ENCODE data around the gene KCNJ5. TPM values are rescaled to one million over a fixed set of nuclear protein-coding genes. Genes with fewer than 3 reads are reported as not detected.

Gene KCNJ5
- total and polyA plus RNA-seq, 12 donors: 37.1 to 299 (median 80.4) TPM

- DNase-seq: no peak
- no peaks in the 10 kb centered on the region for H3K4me1 ChIP-seq (replicated peaks in 1 of 2)
- 94 to 100% (median 95%) methylated on average over 1 to 9 of the region's 9 CpGs for WGBS, 4 donors
- TF ChIP-seq POLR2A (IDR thresholded peaks at IDR 0.05): no peak
- TF ChIP-seq CTCF (IDR thresholded peaks at IDR 0.05): no peak
- peaks cover 0 to 34% of the 10 kb centered on the region in 2 donors for H3K36me3 ChIP-seq (replicated peaks in 1 of 2)
- intact Hi-C loops (cut with DNase I): no loop called here
- H3K27me3 ChIP-seq: no peaks in the 10 kb centered on the region
- H3K9me3 ChIP-seq (replicated peaks in 1 of 3): no peaks in the 10 kb centered on the region
- H3K27ac ChIP-seq: no peak overlapping the region
- no peak overlapping the region for H3K4me3 ChIP-seq
These were observed 77.8 kb downstream of the KCNJ5 start for GRCh38 chr11:128968916-128969315.

Other genes starting within 250 kb of the KCNJ5 start
- gene FLI1, start 197.3 kb upstream of the KCNJ5 start, total RNA-seq: 10 to 100 TPM in 5 of 9 donors, 1 to 10 TPM in 4; 2.4 to 21.3 (median 16.8) TPM
- gene FLI1, start 197.3 kb upstream of the KCNJ5 start, polyA plus RNA-seq: 1 to 10 TPM; 5.2 to 9.7 (median 5.8) TPM
- under 1 TPM in 1 of 9 donors, not detected in 8; 0.06 TPM for gene KCNJ1, start 24.1 kb upstream of the KCNJ5 start, total RNA-seq
- gene KCNJ1, start 24.1 kb upstream of the KCNJ5 start, polyA plus RNA-seq: under 1 TPM in 2 of 3 donors, not detected in 1; 0.16 to 0.17 TPM
- under 1 TPM in 7 of 9 donors, not detected in 2; 0.11 to 0.83 (median 0.28) TPM for gene TP53AIP1, start 51.5 kb downstream of the KCNJ5 start, total RNA-seq
- 1 to 10 TPM in 2 of 3 donors, under 1 TPM in 1; 0.29 to 1.7 (median 1.3) TPM for gene TP53AIP1, start 51.5 kb downstream of the KCNJ5 start, polyA plus RNA-seq